Smooth muscle cell (in vitro differentiated cells): ENCODE results near the gene RGS2. TPM values are rescaled to one million over a fixed set of nuclear protein-coding genes. Genes with fewer than 3 reads are reported as not detected.

Source experiments
- polyA plus RNA-seq: library from polyadenylated mRNA; unstranded; fragments of >200 nt; fragmentation: Nextera tagmentation; extraction: Ambion mirVana; gene quantifications from 2 replicates; pipeline ENCODE4 v1.2.1, GENCODE V29; 2016
- total RNA-seq: library from RNA; depleted of rRNA; stranded (reverse); fragments of >200 nt; gene quantifications from 2 replicates; pipeline ENCODE4 v1.2.3, GENCODE V29; 2014

Gene RGS2
- total and polyA plus RNA-seq, 2 experiments from 2014 or later = 122 to 153 TPM

Other genes starting within 250 kb of the RGS2 start
- 224 and 333 TPM in 2 replicates for gene RGS1, start 233.3 kb upstream of the RGS2 start, total RNA-seq
- gene RGS1, start 233.3 kb upstream of the RGS2 start, polyA plus RNA-seq = 88.7 and 119 TPM in 2 replicates
- 1.3 TPM in 1 of 2 replicates, not detected in the other for gene RGS13, start 172.9 kb upstream of the RGS2 start, total RNA-seq
- gene RGS13, start 172.9 kb upstream of the RGS2 start, polyA plus RNA-seq = 0.27 and 0.45 TPM in 2 replicates